MCF 10A (cell line): ENCODE data around the gene ZNF664. TPM values are rescaled to one million over a fixed set of nuclear protein-coding genes. Genes with fewer than 3 reads are reported as not detected.

Source experiments
- BruUV-seq: library from RNA; stranded (reverse); fragments of 400-500 nt; replicated peaks from 2 replicates; lab custom pipeline; 2021; lab: Mats Ljungman, UMichigan
- CTCF ChIA-PET: fragments of 300-600 bp; sonication (Branson Sonifier 250); formaldehyde crosslinking; extraction: SDS; loops from one replicate; lab custom pipeline; 2021; ENCODE audit warnings: antibody characterized with exemption, inconsistent platforms; lab: Yijun Ruan, JAX
- POLR2A ChIA-PET: fragments of 300-600, 350-650 bp; sonication (Branson Sonifier 250); formaldehyde crosslinking; extraction: SDS; loops from one replicate; lab custom pipeline; 2020; ENCODE audit warnings: antibody characterized with exemption, inconsistent platforms; lab: Yijun Ruan, JAX
- DNase-seq: peaks from one replicate; pipeline ENCODE4 v3.0.0-alpha.2; 2018; ENCODE audit not compliant: unreplicated experiment
- H3K27ac Mint-ChIP-seq: one replicate; pipeline ENCODE4 v1.8.0; 2022; ENCODE audit warnings: mild to moderate bottlenecking, low read depth, mixed read lengths; ENCODE audit not compliant: unreplicated experiment
- H3K27me3 Mint-ChIP-seq: one replicate; pipeline ENCODE4 v1.8.0; 2022; ENCODE audit warnings: mixed read lengths; ENCODE audit not compliant: insufficient read depth, unreplicated experiment
- H3K36me3 Mint-ChIP-seq: one replicate; pipeline ENCODE4 v1.8.0; 2022; ENCODE audit warnings: mild to moderate bottlenecking, moderate library complexity, mixed read lengths; ENCODE audit not compliant: insufficient read depth, unreplicated experiment
- H3K4me1 Mint-ChIP-seq: one replicate; pipeline ENCODE4 v1.8.0; 2022; ENCODE audit warnings: mixed read lengths; ENCODE audit not compliant: insufficient read depth, unreplicated experiment
- H3K4me3 Mint-ChIP-seq: one replicate; pipeline ENCODE4 v1.8.0; 2022; ENCODE audit warnings: mild to moderate bottlenecking, moderate library complexity, mixed read lengths; ENCODE audit not compliant: unreplicated experiment
- H3K9me3 Mint-ChIP-seq: one replicate; pipeline ENCODE4 v1.8.0; 2022; ENCODE audit warnings: mixed read lengths; ENCODE audit not compliant: unreplicated experiment
- intact Hi-C: fragments of 100-400 bp; cut with micrococcal nuclease; formaldehyde crosslinking; loops from 2 replicates; pipeline ENCODE4 v1.14.1; 2022
- total RNA-seq: library from RNA; stranded (reverse); gene quantifications from 2 replicates; pipeline ENCODE4 v1.2.3, GENCODE V29; 2022
- TF ChIP-seq, protein P1 (sequence below): fragments of 200-600 bp; IDR thresholded peaks from one replicate; pipeline ENCODE4 v1.8.0; 2022; ENCODE audit warnings: antibody characterized with exemption, mild to moderate bottlenecking; ENCODE audit not compliant: unreplicated experiment

Gene ZNF664
- total RNA-seq, 1 experiment from 2014 or later: 123 TPM

GRCh38 chr12:123928274-123928865, 44.6 kb upstream of the ZNF664 start:
- no peak for DNase-seq
- intact Hi-C loops: no loop called here
- ChIA-PET CTCF (interaction anchor here (0.5 to 0.7 kb wide), 3 partner anchors 14 to 388 kb away, joined by 3 read pairs; no protein-coding TSS in a partner anchor), POLR2A (no interaction called here)
- H3K9me3 Mint-ChIP-seq: no peaks in the 10 kb centered on the region
- no peaks in the 10 kb centered on the region for H3K4me1 Mint-ChIP-seq
- H3K36me3 Mint-ChIP-seq: no peaks in the 10 kb centered on the region
- peaks cover 21% of the 10 kb centered on the region for H3K27me3 Mint-ChIP-seq
- no peak overlapping the region for H3K27ac Mint-ChIP-seq
- BruUV-seq: no TSS peak
- no peak overlapping the region for H3K4me3 Mint-ChIP-seq
- TF ChIP-seq, protein P1, sequence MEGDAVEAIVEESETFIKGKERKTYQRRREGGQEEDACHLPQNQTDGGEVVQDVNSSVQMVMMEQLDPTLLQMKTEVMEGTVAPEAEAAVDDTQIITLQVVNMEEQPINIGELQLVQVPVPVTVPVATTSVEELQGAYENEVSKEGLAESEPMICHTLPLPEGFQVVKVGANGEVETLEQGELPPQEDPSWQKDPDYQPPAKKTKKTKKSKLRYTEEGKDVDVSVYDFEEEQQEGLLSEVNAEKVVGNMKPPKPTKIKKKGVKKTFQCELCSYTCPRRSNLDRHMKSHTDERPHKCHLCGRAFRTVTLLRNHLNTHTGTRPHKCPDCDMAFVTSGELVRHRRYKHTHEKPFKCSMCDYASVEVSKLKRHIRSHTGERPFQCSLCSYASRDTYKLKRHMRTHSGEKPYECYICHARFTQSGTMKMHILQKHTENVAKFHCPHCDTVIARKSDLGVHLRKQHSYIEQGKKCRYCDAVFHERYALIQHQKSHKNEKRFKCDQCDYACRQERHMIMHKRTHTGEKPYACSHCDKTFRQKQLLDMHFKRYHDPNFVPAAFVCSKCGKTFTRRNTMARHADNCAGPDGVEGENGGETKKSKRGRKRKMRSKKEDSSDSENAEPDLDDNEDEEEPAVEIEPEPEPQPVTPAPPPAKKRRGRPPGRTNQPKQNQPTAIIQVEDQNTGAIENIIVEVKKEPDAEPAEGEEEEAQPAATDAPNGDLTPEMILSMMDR: no peak

- BruUV-seq: no TSS peak
- Mint-ChIP-seq H3K4me1 (no peaks in the 10 kb centered on the region), H3K4me3 (no peak overlapping the region), H3K9me3 (no peaks in the 10 kb centered on the region), H3K27ac (no peak overlapping the region), H3K27me3 (peaks cover 16% of the 10 kb centered on the region), H3K36me3 (no peaks in the 10 kb centered on the region)
- ChIA-PET POLR2A (no interaction called here), CTCF (no interaction called here)
- no peak for DNase-seq
- intact Hi-C loops: no loop called here
- TF ChIP-seq, protein P1: no peak
Observed at GRCh38 chr12:123928897-123929296, 44.1 kb upstream of the ZNF664 start.

GRCh38 chr12:123929946-123930583, 43.0 kb upstream of the ZNF664 start:
- Mint-ChIP-seq H3K4me3 (no peak overlapping the region), H3K9me3 (no peaks in the 10 kb centered on the region), H3K27ac (no peak overlapping the region), H3K27me3 (peaks cover 4% of the 10 kb centered on the region), H3K4me1 (no peaks in the 10 kb centered on the region), H3K36me3 (no peaks in the 10 kb centered on the region)
- CTCF ChIA-PET: interaction anchor here (0.5 to 1.3 kb wide), 4 partner anchors 11 to 423 kb away, joined by 3 to 6 read pairs (median 3); no protein-coding TSS in a partner anchor
- TF ChIP-seq, protein P1: no peak
- BruUV-seq: no TSS peak
- POLR2A ChIA-PET: interaction anchor here (1.0 kb wide), 1 partner anchor 14 kb away, joined by 5 read pairs; no protein-coding TSS in a partner anchor
- intact Hi-C loops: no loop called here
- DNase-seq: no peak

DNA sequence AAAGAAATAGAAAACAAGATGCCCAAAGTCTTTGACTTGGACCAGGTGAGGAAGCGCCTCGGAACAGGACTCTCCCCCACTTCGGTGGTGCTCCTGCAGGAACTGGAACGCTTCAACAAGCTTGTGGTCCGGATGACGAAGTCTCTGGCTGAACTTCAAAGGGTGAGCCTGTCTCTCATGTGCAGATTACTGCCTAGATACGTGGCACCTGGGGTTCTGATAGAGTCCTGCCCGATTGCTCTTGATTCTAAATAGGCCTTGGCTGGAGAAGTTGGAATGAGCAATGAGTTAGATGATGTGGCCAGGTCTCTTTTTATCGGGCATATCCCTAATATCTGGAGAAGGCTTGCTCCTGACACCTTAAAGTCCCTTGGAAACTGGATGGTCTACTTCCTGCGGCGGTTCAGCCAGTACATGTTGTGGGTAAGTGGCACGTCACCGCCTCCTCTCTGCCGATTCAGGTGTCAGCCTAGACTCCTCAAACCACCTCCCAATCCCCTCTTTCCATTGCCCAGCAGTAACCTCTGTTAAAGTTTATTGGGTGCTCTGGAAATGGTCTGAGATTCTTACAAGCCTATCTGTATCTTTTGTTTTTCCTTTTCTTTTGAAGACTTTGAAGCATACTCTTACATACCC, 41.2 kb upstream of the ZNF664 start:
- Mint-ChIP-seq H3K27ac (no peak overlapping the region), H3K36me3 (peaks cover 5% of the 10 kb centered on the region), H3K9me3 (no peaks in the 10 kb centered on the region), H3K27me3 (no peaks in the 10 kb centered on the region), H3K4me3 (no peak overlapping the region), H3K4me1 (no peaks in the 10 kb centered on the region)
- DNase-seq: no peak
- ChIA-PET POLR2A (no interaction called here), CTCF (interaction anchor here (0.7 kb wide), 1 partner anchor 73 kb away, joined by 3 read pairs; no protein-coding TSS in a partner anchor)
- intact Hi-C loops: no loop called here
- BruUV-seq: no TSS peak
- TF ChIP-seq, protein P1: no peak
